PC-3 (cell line): ENCODE measurements around the gene ELMO2. TPM values are rescaled to one million over a fixed set of nuclear protein-coding genes. Genes with fewer than 3 reads are reported as not detected.

Experiments used
- ATAC-seq: fragments of 200-7000 bp; cut with Tn5 transposase; 2 replicates; pipeline ENCODE4 v1.9.1; 2020; ENCODE audit warnings: mild to moderate bottlenecking, moderate library complexity
- BruUV-seq: library from RNA; stranded (reverse); fragments of 400-500 nt; replicated peaks from 2 replicates; lab custom pipeline; 2021; lab: Mats Ljungman, UMichigan
- CTCF ChIA-PET: fragments of 300-600 bp; sonication (Branson Sonifier 250); formaldehyde crosslinking; loops from one replicate; lab custom pipeline; 2022; ENCODE audit warnings: antibody characterized with exemption; lab: Charles Lee
- POLR2A ChIA-PET: fragments of 300-600 bp; sonication (Branson Sonifier 250); formaldehyde crosslinking; loops from one replicate; lab custom pipeline; 2022; ENCODE audit warnings: antibody characterized with exemption; ENCODE audit not compliant: unreplicated experiment; lab: Charles Lee
- DNase-seq: peaks from one replicate; pipeline ENCODE4 v3.0.0-alpha.2; 2015
- H2AFZ ChIP-seq: fragments of 300-600 bp; sonication (generic); 2 replicates; pipeline ENCODE4 v1.6.0; 2016; ENCODE audit warnings: antibody characterized with exemption, low read length
- H3F3A ChIP-seq: fragments of 300-600 bp; sonication (generic); one replicate; pipeline ENCODE4 v1.6.0; 2017; ENCODE audit warnings: antibody characterized with exemption, low read length, control low read depth, mild to moderate bottlenecking; ENCODE audit not compliant: unreplicated experiment
- H3K27ac ChIP-seq: fragments of 300-600 bp; sonication (generic); 2 replicates; pipeline ENCODE4 v1.5.1; 2016; ENCODE audit warnings: mild to moderate bottlenecking, low read length
- H3K27me3 ChIP-seq: fragments of 300-600 bp; sonication (generic); 2 replicates; pipeline ENCODE4 v1.6.1; 2016; ENCODE audit warnings: low read length, mixed read lengths
- H3K36me3 ChIP-seq: fragments of 300-600 bp; sonication (generic); 2 replicates; pipeline ENCODE4 v1.6.1; 2016; ENCODE audit warnings: low read depth, mixed run types, low read length, mixed read lengths
- H3K4me1 ChIP-seq: fragments of 300-600 bp; sonication (generic); 2 replicates; pipeline ENCODE4 v1.5.1; 2016; ENCODE audit warnings: low read length; ENCODE audit not compliant: insufficient read depth
- H3K4me2 ChIP-seq: fragments of 300-600 bp; sonication (generic); 2 replicates; pipeline ENCODE4 v1.6.0; 2016; ENCODE audit warnings: low read length
- H3K4me3 ChIP-seq: fragments of 300-600 bp; sonication (generic); 2 replicates; pipeline ENCODE4 v1.5.1; 2016; ENCODE audit warnings: mild to moderate bottlenecking, low read length, mixed read lengths
- H3K79me2 ChIP-seq: fragments of 300-600 bp; sonication (generic); 2 replicates; pipeline ENCODE4 v1.6.1; 2017; ENCODE audit warnings: low read length, mixed read lengths
- H3K9ac ChIP-seq: fragments of 300-600 bp; sonication (generic); 2 replicates; pipeline ENCODE4 v1.6.0; 2016; ENCODE audit warnings: mild to moderate bottlenecking, low read length
- H3K9me2 ChIP-seq: fragments of 300-600 bp; sonication (generic); replicated peaks from 2 replicates; pipeline ENCODE4 v1.6.1; 2016; ENCODE audit warnings: mixed run types, low read length, mixed read lengths
- H3K9me3 ChIP-seq: fragments of 300-600 bp; sonication (generic); 2 replicates; pipeline ENCODE4 v1.6.1; 2016; ENCODE audit warnings: low read length, mixed read lengths
- H4K20me1 ChIP-seq: fragments of 300-600 bp; sonication (generic); 2 replicates; pipeline ENCODE4 v1.6.1; 2016; ENCODE audit warnings: low read length, mixed read lengths
- CTCF ChIP-seq: fragments of 300-600 bp; sonication (generic); conservative IDR thresholded peaks from 2 replicates; pipeline ENCODE4 v1.5.1; 2017; ENCODE audit warnings: antibody characterized with exemption, low read depth, mild to moderate bottlenecking, low read length
- EZH2 ChIP-seq: fragments of 300-600 bp; sonication (generic); IDR thresholded peaks from one replicate; pipeline ENCODE4 v1.6.1; 2017; ENCODE audit warnings: antibody characterized with exemption, mild to moderate bottlenecking, low read length; ENCODE audit not compliant: unreplicated experiment
- EZH2phosphoT487 ChIP-seq: fragments of 300-600 bp; sonication (generic); IDR thresholded peaks from 2 replicates; pipeline ENCODE4 v1.6.1; 2018; ENCODE audit warnings: mild to moderate bottlenecking, antibody characterized with exemption, low read length, borderline replicate concordance
- intact Hi-C: fragments of 100-400 bp; cut with micrococcal nuclease; formaldehyde crosslinking; loops from 2 replicates; pipeline ENCODE4 v1.9.0; 2023
- total RNA-seq: library from RNA; depleted of rRNA; stranded (reverse); fragments of >200 nt; gene quantifications from 2 replicates; pipeline ENCODE4 v1.2.3, GENCODE V29; 2014

Gene ELMO2
- total RNA-seq, 1 experiment from 2014 or later = 29.0 TPM

DNA sequence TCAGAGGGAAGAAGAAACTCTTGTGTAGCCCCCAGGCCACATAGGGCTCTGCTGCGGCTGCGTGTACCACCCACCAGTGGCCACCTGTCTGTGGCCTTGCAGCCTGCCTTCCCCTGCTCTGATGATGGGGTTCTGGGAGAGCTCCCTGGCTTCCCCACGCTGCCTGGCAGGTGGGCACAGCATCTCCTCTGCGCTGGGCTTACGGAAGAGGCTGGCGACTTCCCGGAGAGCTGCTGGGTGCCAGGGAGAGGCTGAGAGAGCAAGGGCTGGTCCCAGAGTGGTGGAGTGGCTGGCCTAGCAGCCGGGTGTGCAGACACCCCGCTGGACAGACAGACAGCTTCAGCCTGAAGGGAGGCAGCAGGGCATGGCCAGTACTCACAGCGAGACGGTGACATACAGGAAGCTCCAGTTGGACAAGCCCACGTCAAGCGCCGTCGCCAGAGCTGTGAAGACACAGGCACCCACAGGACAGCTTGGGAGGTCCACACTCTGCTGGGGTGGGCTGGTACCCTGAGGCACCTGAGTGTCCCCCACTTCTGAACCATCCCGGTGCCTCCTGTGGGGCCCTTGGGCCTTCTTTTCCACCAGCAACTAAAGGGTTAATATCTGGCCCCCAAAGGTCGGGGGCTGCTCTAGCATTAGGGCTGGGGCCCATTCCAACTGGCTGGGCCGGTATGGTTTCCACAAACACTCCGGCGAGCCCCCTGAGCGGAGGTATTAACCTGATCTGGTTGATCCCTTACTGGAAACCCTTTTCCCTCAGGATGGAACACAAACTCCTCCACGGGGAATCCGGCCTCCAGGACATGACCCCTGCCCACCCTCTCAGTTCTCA, 50.0 kb downstream of the ELMO2 start:
- H3K4me2 ChIP-seq = no peak overlapping the region
- H3K9me2 ChIP-seq = no peaks in the 10 kb centered on the region
- H3K79me2 ChIP-seq = peaks cover 11% of the 10 kb centered on the region; the same call in 1 of the 2 replicates
- no peak for DNase-seq
- H3K27ac ChIP-seq = no peak overlapping the region
- H3K9me3 ChIP-seq = no peaks in the 10 kb centered on the region
- 0 out of 2 replicates have a peak, but pooled peaks cover 10% of the 10 kb centered on the region for H4K20me1 ChIP-seq
- H3K4me1 ChIP-seq = no peaks in the 10 kb centered on the region
- no peak overlapping the region for H3K4me3 ChIP-seq
- ChIA-PET POLR2A (no interaction called here), CTCF (no interaction called here)
- no peak overlapping the region for H2AFZ ChIP-seq
- no peak for TF ChIP-seq EZH2
- TF ChIP-seq CTCF = no peak
- no peak for TF ChIP-seq EZH2phosphoT487
- peaks cover 10% of the 10 kb centered on the region; the same call in 1 of the 2 replicates for H3K36me3 ChIP-seq
- no peaks in the 10 kb centered on the region for H3F3A ChIP-seq
- no TSS peak for BruUV-seq
- no peak for ATAC-seq
- no peaks in the 10 kb centered on the region for H3K27me3 ChIP-seq
- intact Hi-C loops = no loop called here
- H3K9ac ChIP-seq = no peak overlapping the region

- Histone ChIP-seq H3K9ac (no peak overlapping the region), H3K27ac (no peak overlapping the region), H3K27me3 (no peaks in the 10 kb centered on the region), H4K20me1 (0 out of 2 replicates have a peak, but pooled peaks cover 4% of the 10 kb centered on the region), H2AFZ (no peak overlapping the region), H3F3A (no peaks in the 10 kb centered on the region), H3K36me3 (peaks cover 10% of the 10 kb centered on the region; the same call in 1 of the 2 replicates), H3K79me2 (peaks cover 5% of the 10 kb centered on the region; the same call in 1 of the 2 replicates), H3K4me1 (peaks cover 6% of the 10 kb centered on the region; the same call in 1 of the 2 replicates), H3K9me3 (no peaks in the 10 kb centered on the region), H3K9me2 (no peaks in the 10 kb centered on the region), H3K4me2 (no peak overlapping the region), H3K4me3 (no peak overlapping the region)
- intact Hi-C loops = no loop called here
- DNase-seq (no peak), ATAC-seq (no peak)
- CTCF ChIA-PET = no interaction called here
- BruUV-seq = no TSS peak
- POLR2A ChIA-PET = no interaction called here
- no peak for TF ChIP-seq EZH2phosphoT487
- TF ChIP-seq CTCF = no peak
These were observed 50.6 kb downstream of the ELMO2 start for GRCh38 chr20:46355778-46356177.
